Measurements from ENCODE around the gene ANTXR1. TPM values are rescaled to one million over a fixed set of nuclear protein-coding genes. Genes with fewer than 3 reads are reported as not detected.
A peak's percentile ranks its signal among the peaks of the same experiment; 100 is the strongest.

Gene ANTXR1
- total and polyA plus RNA-seq, 9 of the 15 experiments (the other 6 are each of a cell fraction or from before 2014, with no cell fraction given), result 0.07 to 1.00 (median 0.54) TPM

- H2AFZ ChIP-seq (ENCODE audit: low read depth, low read length), result no peak overlapping the region
These were observed 240.8 kb downstream of the ANTXR1 start for GRCh38 chr2:69253611-69254301.

More at GRCh38 chr2:69253611-69254301, 240.8 kb downstream of the ANTXR1 start:
- ATAC-seq, result no peak
- WGBS (ENCODE audit: insufficient coverage, low coverage, missing lambda C conversion rate), result 0% methylated on average over 8 of the region's 8 CpGs
- ChIA-PET CTCF (ENCODE audit: low intra/inter-chr PET ratio) (no interaction called here), POLR2A (no interaction called here)
- Histone ChIP-seq H3K27me3 (ENCODE audit: control insufficient read depth in 2 of 2, insufficient read depth in 2 of 2, low read length in 2 of 2) (no peaks in the 10 kb centered on the region; a peak in 1 of 5 replicates), H3K9me1 (ENCODE audit: control insufficient read depth, insufficient read depth, low read length) (no peaks in the 10 kb centered on the region), H3K4me1 (replicated peaks in 1 of 2; ENCODE audit: control insufficient read depth in 2 of 2, insufficient read depth in 2 of 2, low read length in 2 of 2) (no peaks in the 10 kb centered on the region), H3K27ac (ENCODE audit: extremely low read depth, low read depth, low read length) (no peak overlapping the region), H3K79me2 (ENCODE audit: control insufficient read depth, insufficient read depth, low read length) (no peaks in the 10 kb centered on the region), H3K4me3 (no peak overlapping the region), H4K20me1 (replicated peaks; ENCODE audit: control insufficient read depth, insufficient read depth, low read length) (no peaks in the 10 kb centered on the region), H3K9ac (ENCODE audit: insufficient read depth in 1 of 2, low read depth in 2 of 2, low read length in 2 of 2) (no peak overlapping the region), H3K4me2 (ENCODE audit: insufficient read depth, low read length) (no peak overlapping the region), H3K9me3 (replicated peaks; ENCODE audit: control insufficient read depth, insufficient read depth, low read depth, low read length) (no peaks in the 10 kb centered on the region), H3K36me3 (ENCODE audit: control insufficient read depth, insufficient read depth, low read length) (no peaks in the 10 kb centered on the region)
- DNase-seq (ENCODE audit: extremely low read depth in 1 of 4, low spot score in 3 of 4), result no peak
- no peak for TF ChIP-seq CCNT2 (IDR thresholded peaks at IDR 0.05; ENCODE audit: borderline replicate concordance, extremely low read depth, insufficient read length, low read depth, low read length)
- TF ChIP-seq ZBTB43 (CRISPR knock-in tag; IDR thresholded peaks at IDR 0.05), result no peak
- no peak for TF ChIP-seq SMARCB1 (IDR thresholded peaks at IDR 0.05; ENCODE audit: insufficient read length, low read depth)
- no peak for TF ChIP-seq CEBPZ (IDR thresholded peaks at IDR 0.05; ENCODE audit: borderline replicate concordance, low read depth, low read length)
- TF ChIP-seq CEBPG (CRISPR knock-in tag; IDR thresholded peaks at IDR 0.05), result no peak
- peak in 1 of 2 experiments; percentile 46; a peak in 1 of 4 replicates for TF ChIP-seq CEBPG (tag; conservative IDR thresholded peaks at IDR 0.05 in 1 of 2, IDR thresholded peaks at IDR 0.05 in 1 of 2)
- BruUV-seq (replicated peaks), result no TSS peak
- FAIRE-seq, result no peak
- intact Hi-C loops (cut with micrococcal nuclease), result no loop called here
- in situ Hi-C loops (cut with MboI), result no loop called here
